OCI-LY1 (cell line): ENCODE results near the gene UBL3.

Experiments
- H2AFZ ChIP-seq: fragments of 200-600 bp; sonication (generic), shearing (Covaris generic); 2 replicates; pipeline ENCODE4 v1.6.0; 2014; ENCODE audit warnings: antibody characterized with exemption, mild to moderate bottlenecking, low read length
- H3F3A ChIP-seq: fragments of 200-600 bp; sonication (generic), shearing (Covaris generic); 2 replicates; pipeline ENCODE4 v1.6.0; 2014; ENCODE audit warnings: mild to moderate bottlenecking, antibody characterized with exemption, low read length, moderate library complexity; ENCODE audit not compliant: insufficient read depth
- H3K27ac ChIP-seq: fragments of 200-600 bp; sonication (generic); 2 replicates; pipeline ENCODE4 v1.5.1; 2014; ENCODE audit warnings: low read length, mixed run types, mild to moderate bottlenecking, low read depth; ENCODE audit not compliant: poor library complexity, severe bottlenecking
- H3K27me3 ChIP-seq: fragments of 200-600 bp; sonication (generic); 2 replicates; pipeline ENCODE4 v1.6.0; 2014; ENCODE audit warnings: antibody characterized with exemption, mild to moderate bottlenecking, low read length, moderate library complexity; ENCODE audit not compliant: insufficient read depth
- H3K36me3 ChIP-seq: fragments of 200-600 bp; sonication (generic); 2 replicates; pipeline ENCODE4 v1.6.1; 2014; ENCODE audit warnings: mild to moderate bottlenecking, antibody characterized with exemption, low read length, moderate library complexity, mixed read lengths; ENCODE audit not compliant: insufficient read depth
- H3K4me1 ChIP-seq: fragments of 200-600 bp; sonication (generic); 2 replicates; pipeline ENCODE4 v1.5.1; 2014; ENCODE audit warnings: mild to moderate bottlenecking, low read length, moderate library complexity; ENCODE audit not compliant: insufficient read depth, severe bottlenecking
- H3K4me2 ChIP-seq: fragments of 200-600 bp; sonication (generic), shearing (Covaris generic); 2 replicates; pipeline ENCODE4 v1.6.1; 2014; ENCODE audit warnings: low read length
- H3K4me3 ChIP-seq: fragments of 200-600 bp; sonication (generic); 2 replicates; pipeline ENCODE4 v1.5.1; 2014; ENCODE audit warnings: low read length, low read depth, mild to moderate bottlenecking, mixed read lengths; ENCODE audit not compliant: poor library complexity, severe bottlenecking
- H3K79me2 ChIP-seq: fragments of 200-600 bp; shearing (Covaris generic); 2 replicates; pipeline ENCODE4 v1.6.1; 2016; ENCODE audit warnings: mixed run types, low read length, mixed read lengths; ENCODE audit not compliant: insufficient read depth
- H3K9ac ChIP-seq: fragments of 200-600 bp; sonication (generic), shearing (Covaris generic); 2 replicates; pipeline ENCODE4 v1.6.1; 2014; ENCODE audit warnings: mild to moderate bottlenecking, low read length, mixed read lengths
- H3K9me2 ChIP-seq: fragments of 200-600 bp; sonication (generic), shearing (Covaris generic); 2 replicates; pipeline ENCODE4 v1.6.1; 2014; ENCODE audit warnings: low read depth, mild to moderate bottlenecking, low read length, mixed read lengths
- H3K9me3 ChIP-seq: fragments of 200-600 bp; shearing (Covaris generic); 2 replicates; pipeline ENCODE4 v1.6.1; 2014; ENCODE audit warnings: low read length, mixed read lengths
- H4K20me1 ChIP-seq: fragments of 200-600 bp; sonication (generic), shearing (Covaris generic); 2 replicates; pipeline ENCODE4 v1.6.0; 2016; ENCODE audit warnings: mild to moderate bottlenecking, low read length; ENCODE audit not compliant: insufficient read depth
- CTCF ChIP-seq: fragments of 200-600 bp; sonication (generic), shearing (Covaris generic); IDR thresholded peaks from 2 replicates; pipeline ENCODE4 v1.5.1; 2017; ENCODE audit warnings: mild to moderate bottlenecking, antibody characterized with exemption, low read length, moderate library complexity, mixed read lengths
- EZH2 ChIP-seq: fragments of 200-600 bp; sonication (generic), shearing (Covaris generic); IDR thresholded peaks from 2 replicates; pipeline ENCODE4 v1.8.0; 2017; ENCODE audit warnings: borderline replicate concordance, mixed run types, mild to moderate bottlenecking, antibody characterized with exemption, low read length, moderate library complexity, mixed read lengths

UBL3 gene

GRCh38 chr13:29858231-29858630 lies 7.8 kb upstream of the UBL3 start:
- H3K9ac ChIP-seq: no peak overlapping the region
- H3K9me2 ChIP-seq: no peaks in the 10 kb centered on the region
- H3K27ac ChIP-seq: no peak overlapping the region
- no peaks in the 10 kb centered on the region for H3K27me3 ChIP-seq
- H3K4me3 ChIP-seq: no peak overlapping the region
- no peaks in the 10 kb centered on the region for H3K79me2 ChIP-seq
- no peaks in the 10 kb centered on the region for H3K36me3 ChIP-seq
- no peaks in the 10 kb centered on the region for H3F3A ChIP-seq
- H4K20me1 ChIP-seq: no peaks in the 10 kb centered on the region
- no peaks in the 10 kb centered on the region for H3K9me3 ChIP-seq
- no peak overlapping the region for H3K4me2 ChIP-seq
- H2AFZ ChIP-seq: no peak overlapping the region
- no peaks in the 10 kb centered on the region for H3K4me1 ChIP-seq
- no peak for TF ChIP-seq CTCF
- TF ChIP-seq EZH2: no peak

GRCh38 chr13:29857085-29857484 lies 6.7 kb upstream of the UBL3 start:
- TF ChIP-seq CTCF: no peak
- no peak for TF ChIP-seq EZH2
- Histone ChIP-seq H3K4me3 (no peak overlapping the region), H3K79me2 (no peaks in the 10 kb centered on the region), H2AFZ (no peak overlapping the region), H3K27me3 (no peaks in the 10 kb centered on the region), H3K4me1 (no peaks in the 10 kb centered on the region), H4K20me1 (no peaks in the 10 kb centered on the region), H3K36me3 (no peaks in the 10 kb centered on the region), H3K9me2 (no peaks in the 10 kb centered on the region), H3K27ac (no peak overlapping the region), H3K9me3 (no peaks in the 10 kb centered on the region), H3F3A (no peaks in the 10 kb centered on the region), H3K4me2 (no peak overlapping the region), H3K9ac (no peak overlapping the region)

GRCh38 chr13:29856426-29856825 lies 6.0 kb upstream of the UBL3 start:
- no peak overlapping the region for H3K9ac ChIP-seq
- H2AFZ ChIP-seq: no peak overlapping the region
- no peaks in the 10 kb centered on the region for H4K20me1 ChIP-seq
- H3K27ac ChIP-seq: no peak overlapping the region
- no peaks in the 10 kb centered on the region for H3K79me2 ChIP-seq
- H3K4me1 ChIP-seq: no peaks in the 10 kb centered on the region
- H3K36me3 ChIP-seq: no peaks in the 10 kb centered on the region
- no peak overlapping the region for H3K4me2 ChIP-seq
- H3K4me3 ChIP-seq: no peak overlapping the region
- no peak for TF ChIP-seq EZH2
- no peak for TF ChIP-seq CTCF
- H3K9me2 ChIP-seq: no peaks in the 10 kb centered on the region
- no peaks in the 10 kb centered on the region for H3F3A ChIP-seq
- no peaks in the 10 kb centered on the region for H3K27me3 ChIP-seq
- H3K9me3 ChIP-seq: no peaks in the 10 kb centered on the region
